Parathyroid adenoma (tissue), 2 donors: ENCODE measurements around the gene MPP4.

Source experiments
- H2AFZ ChIP-seq: fragments of 300-600 bp; sonication (generic); one replicate; pipeline ENCODE4 v1.7.0; 2017; ENCODE audit warnings: antibody characterized with exemption, mild to moderate bottlenecking
- H3K27ac ChIP-seq: fragments of 300-600 bp; sonication (generic); one replicate; pipeline ENCODE4 v1.7.0; 2017
- H3K27me3 ChIP-seq: fragments of 300-600 bp; sonication (generic); one replicate; pipeline ENCODE4 v1.7.0; 2017; ENCODE audit warnings: low read length; ENCODE audit not compliant: control insufficient read depth, insufficient read depth
- H3K36me3 ChIP-seq: fragments of 300-600 bp; sonication (generic); one replicate; pipeline ENCODE4 v1.7.0; 2017; ENCODE audit warnings: low read length; ENCODE audit not compliant: control insufficient read depth, insufficient read depth
- H3K4me1 ChIP-seq: fragments of 300-600 bp; sonication (generic); one replicate; pipeline ENCODE4 v1.7.0; 2017; ENCODE audit warnings: control low read depth
- H3K4me2 ChIP-seq: fragments of 300-600 bp; sonication (generic); one replicate; pipeline ENCODE4 v1.7.0; 2017; ENCODE audit warnings: low read length
- H3K4me3 ChIP-seq: fragments of 300-600 bp; sonication (generic); one replicate; pipeline ENCODE4 v1.7.0; 2017; ENCODE audit warnings: low read depth, low read length
- H3K79me2 ChIP-seq: fragments of 300-600 bp; sonication (generic); one replicate; pipeline ENCODE4 v1.7.0; 2017; ENCODE audit warnings: control low read depth
- H3K9ac ChIP-seq: fragments of 300-600 bp; sonication (generic); one replicate; pipeline ENCODE4 v1.7.0; 2017; ENCODE audit warnings: mild to moderate bottlenecking
- H3K9me3 ChIP-seq: fragments of 300-600 bp; sonication (generic); one replicate; pipeline ENCODE4 v1.7.0; 2017; ENCODE audit warnings: low read length; ENCODE audit not compliant: control insufficient read depth
- CTCF ChIP-seq: fragments of 300-600 bp; sonication (generic); IDR thresholded peaks from one replicate; pipeline ENCODE4 v1.7.0; 2017; ENCODE audit warnings: antibody characterized with exemption, mild to moderate bottlenecking
- donor health status: primary hyperparathyroidism.

Gene MPP4

DNA sequence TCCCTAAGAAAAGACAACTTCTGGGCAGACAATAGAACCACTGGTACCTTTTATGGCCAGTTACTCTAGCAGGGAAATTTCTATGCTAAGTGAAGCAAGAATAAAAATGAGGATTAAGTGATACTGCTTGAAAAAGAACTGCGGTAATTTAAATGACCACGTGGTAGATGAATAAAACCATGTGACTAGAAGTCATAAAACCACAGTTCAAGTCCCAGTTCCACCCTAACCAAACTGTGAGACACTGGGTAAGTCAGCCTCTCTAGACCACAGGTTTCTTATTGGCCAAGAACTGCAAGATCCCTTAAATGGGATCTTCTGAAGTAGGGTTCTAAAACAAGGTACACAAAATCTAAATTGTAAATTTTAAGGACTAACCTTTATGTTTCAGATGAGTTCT, 67.9 kb downstream of the MPP4 start:
- Histone ChIP-seq H3K4me1 (no peaks in the 10 kb centered on the region), H3K9me3 (no peaks in the 10 kb centered on the region), H3K9ac (no peak overlapping the region), H2AFZ (no peak overlapping the region), H3K4me2 (no peak overlapping the region), H3K27me3 (no peaks in the 10 kb centered on the region), H3K36me3 (no peaks in the 10 kb centered on the region), H3K4me3 (no peak overlapping the region), H3K79me2 (no peaks in the 10 kb centered on the region), H3K27ac (no peak overlapping the region)
- no peak for TF ChIP-seq CTCF

GRCh38 chr2:201628545-201628944, 69.9 kb downstream of the MPP4 start:
- Histone ChIP-seq H3K9me3 (no peaks in the 10 kb centered on the region), H3K9ac (no peak overlapping the region), H3K4me1 (no peaks in the 10 kb centered on the region), H3K27me3 (no peaks in the 10 kb centered on the region), H2AFZ (no peak overlapping the region), H3K4me3 (no peak overlapping the region), H3K4me2 (no peak overlapping the region), H3K36me3 (no peaks in the 10 kb centered on the region), H3K79me2 (no peaks in the 10 kb centered on the region), H3K27ac (no peak overlapping the region)
- TF ChIP-seq CTCF: no peak

DNA sequence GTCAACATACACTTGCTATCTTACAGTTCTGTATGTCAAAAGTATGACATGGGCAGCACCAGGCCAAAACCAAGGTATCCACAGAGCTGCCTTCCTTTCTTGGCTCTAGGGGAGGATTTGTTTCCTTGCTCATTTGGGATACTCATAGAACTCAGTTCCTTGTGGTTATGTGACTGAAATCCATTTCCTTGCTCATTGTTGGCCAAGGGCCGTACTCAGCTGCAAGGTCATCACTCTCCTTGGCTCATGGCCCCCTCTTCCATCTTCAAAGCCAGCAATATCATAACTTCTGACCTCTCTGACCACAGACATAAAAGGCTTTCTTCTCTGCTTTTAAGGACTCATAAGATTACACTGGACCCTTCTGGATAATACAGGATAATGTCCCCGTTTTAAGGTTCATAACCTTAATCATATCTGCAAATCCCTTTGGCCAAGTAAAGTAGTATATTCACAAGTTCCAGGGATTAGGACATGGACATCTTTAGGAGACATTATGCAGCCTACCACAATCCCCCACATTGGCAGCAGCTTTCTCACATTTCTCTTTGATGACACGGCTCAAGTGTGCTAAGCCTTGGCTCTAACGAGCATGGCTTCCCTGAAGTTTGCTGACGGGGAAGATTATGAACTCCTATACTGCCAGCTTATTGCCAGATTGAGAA, 76.0 kb downstream of the MPP4 start:
- no peak for TF ChIP-seq CTCF

DNA sequence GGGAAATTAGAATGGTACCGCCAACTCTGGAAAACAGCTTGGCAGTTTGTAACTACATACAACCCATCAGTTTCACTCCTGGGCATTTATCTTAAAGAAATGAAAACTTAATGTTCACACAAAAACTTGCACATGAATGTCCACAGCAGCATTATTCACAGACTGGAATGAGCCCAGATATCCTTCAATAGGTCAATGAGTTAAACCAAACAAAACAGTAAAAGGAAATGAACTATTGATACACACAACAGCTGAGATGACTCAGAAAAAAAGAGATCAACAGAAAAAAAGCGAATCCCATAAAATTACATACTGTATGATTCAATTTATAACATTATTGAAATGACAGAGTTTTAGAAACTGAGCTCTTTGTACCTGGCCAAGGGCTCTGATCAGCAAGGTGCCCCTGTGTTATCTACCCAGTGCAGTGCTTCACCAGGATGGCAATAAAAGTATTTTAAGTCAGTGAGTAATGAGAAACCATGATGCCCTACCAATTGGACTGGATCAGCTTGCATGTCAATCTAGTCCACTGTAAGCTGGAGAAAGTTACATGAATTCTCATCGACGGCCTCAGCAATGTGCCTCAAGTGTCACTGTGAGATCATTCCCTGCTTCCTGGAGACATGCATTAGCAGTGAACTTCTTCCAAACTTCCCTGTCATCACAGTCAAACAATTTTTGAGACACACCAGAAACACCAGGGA, 77.0 kb downstream of the MPP4 start:
- Histone ChIP-seq H3K36me3 (no peaks in the 10 kb centered on the region), H3K4me2 (no peak overlapping the region), H3K4me3 (no peak overlapping the region), H3K4me1 (no peaks in the 10 kb centered on the region), H3K27ac (no peak overlapping the region), H3K27me3 (no peaks in the 10 kb centered on the region), H3K9me3 (no peaks in the 10 kb centered on the region), H3K79me2 (no peaks in the 10 kb centered on the region), H3K9ac (no peak overlapping the region), H2AFZ (no peak overlapping the region)
- TF ChIP-seq CTCF: no peak

More for the DNA sequence above, 76.0 kb downstream of the MPP4 start:
- H3K9me3 ChIP-seq: no peaks in the 10 kb centered on the region
- H2AFZ ChIP-seq: no peak overlapping the region
- no peaks in the 10 kb centered on the region for H3K27me3 ChIP-seq
- no peaks in the 10 kb centered on the region for H3K4me1 ChIP-seq
- H3K9ac ChIP-seq: no peak overlapping the region
- no peaks in the 10 kb centered on the region for H3K36me3 ChIP-seq
- no peak overlapping the region for H3K4me2 ChIP-seq
- H3K4me3 ChIP-seq: no peak overlapping the region
- H3K79me2 ChIP-seq: no peaks in the 10 kb centered on the region
- H3K27ac ChIP-seq: no peak overlapping the region
